Peyer's patch (tissue), 4 donors: ENCODE results near the gene SIKE1.

Source experiments
- POLR2A ChIP-seq, 2 donors: fragments of 450-650 bp; IDR thresholded peaks; one replicate each; pipeline ENCODE4 v1.5.1; 2017; ENCODE audit warnings: antibody characterized with exemption in 2 of 2, mild to moderate bottlenecking in 2 of 2, moderate library complexity in 2 of 2
- TF ChIP-seq, protein P1 (sequence below), 6 experiments: fragments of 450-650 bp in 4 of 6; fragments of 200-600 bp in 2 of 6; sonication (generic) in 1 of 6; IDR thresholded peaks; one replicate each; pipeline ENCODE4 v1.5.1; 2017 to 2019; ENCODE audit warnings: antibody characterized with exemption in 6 of 6, mild to moderate bottlenecking in 3 of 6, moderate library complexity in 1 of 6

DNA sequence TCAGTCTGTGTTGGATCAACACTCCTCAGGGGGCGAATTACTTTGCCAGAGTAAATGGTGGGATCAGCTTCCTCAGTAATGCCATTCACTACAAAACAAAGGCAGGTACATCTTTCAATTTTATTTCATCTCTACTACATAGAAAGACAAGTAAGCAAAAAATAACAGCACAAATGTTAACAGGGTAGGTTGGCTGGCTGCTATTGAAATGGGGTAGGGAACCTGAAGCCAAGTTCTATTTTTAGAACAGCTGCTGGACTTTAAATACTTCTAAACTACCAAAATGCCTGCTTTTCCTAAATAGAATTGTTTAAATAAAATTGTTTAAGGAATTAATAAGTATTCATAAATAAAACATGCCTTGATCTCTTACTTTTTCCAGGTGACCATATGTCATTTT, 56.6 kb downstream of the SIKE1 start:
- TF ChIP-seq, protein P1, sequence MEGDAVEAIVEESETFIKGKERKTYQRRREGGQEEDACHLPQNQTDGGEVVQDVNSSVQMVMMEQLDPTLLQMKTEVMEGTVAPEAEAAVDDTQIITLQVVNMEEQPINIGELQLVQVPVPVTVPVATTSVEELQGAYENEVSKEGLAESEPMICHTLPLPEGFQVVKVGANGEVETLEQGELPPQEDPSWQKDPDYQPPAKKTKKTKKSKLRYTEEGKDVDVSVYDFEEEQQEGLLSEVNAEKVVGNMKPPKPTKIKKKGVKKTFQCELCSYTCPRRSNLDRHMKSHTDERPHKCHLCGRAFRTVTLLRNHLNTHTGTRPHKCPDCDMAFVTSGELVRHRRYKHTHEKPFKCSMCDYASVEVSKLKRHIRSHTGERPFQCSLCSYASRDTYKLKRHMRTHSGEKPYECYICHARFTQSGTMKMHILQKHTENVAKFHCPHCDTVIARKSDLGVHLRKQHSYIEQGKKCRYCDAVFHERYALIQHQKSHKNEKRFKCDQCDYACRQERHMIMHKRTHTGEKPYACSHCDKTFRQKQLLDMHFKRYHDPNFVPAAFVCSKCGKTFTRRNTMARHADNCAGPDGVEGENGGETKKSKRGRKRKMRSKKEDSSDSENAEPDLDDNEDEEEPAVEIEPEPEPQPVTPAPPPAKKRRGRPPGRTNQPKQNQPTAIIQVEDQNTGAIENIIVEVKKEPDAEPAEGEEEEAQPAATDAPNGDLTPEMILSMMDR (IDR thresholded peaks at IDR 0.05): no peak
- no peak for TF ChIP-seq POLR2A (IDR thresholded peaks at IDR 0.05)
